ENCODE measurements around the gene ITGB8. TPM values are rescaled to one million over a fixed set of nuclear protein-coding genes. Genes with fewer than 3 reads are reported as not detected.
A peak's percentile ranks its signal among the peaks of the same experiment; 100 is the strongest.

Gene ITGB8
- total RNA-seq, 4 donors from 2014 or later: 0.31 to 0.90 (median 0.56) TPM

DNA sequence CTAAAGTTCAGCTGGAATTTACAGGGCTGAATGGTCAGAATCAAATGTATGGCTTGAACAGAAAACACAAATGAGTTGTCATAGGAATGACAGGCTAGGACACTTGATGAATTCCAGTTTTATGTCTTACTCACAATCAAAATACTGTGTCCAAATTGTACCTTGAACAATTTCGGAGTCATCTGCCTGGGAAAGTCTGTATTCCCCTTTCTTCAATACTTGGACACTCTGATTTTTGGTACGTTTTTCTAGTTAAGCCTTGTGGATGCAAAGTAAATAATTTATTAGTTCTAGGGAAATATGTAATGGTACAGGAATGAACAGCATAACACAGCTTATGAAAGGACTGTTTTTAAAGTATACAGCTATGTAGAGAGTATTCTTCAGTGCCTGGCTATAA, 100.4 kb downstream of the ITGB8 start:
- H3K4me1 ChIP-seq: no peaks in the 10 kb centered on the region
- H3K36me3 ChIP-seq: no peaks in the 10 kb centered on the region
- no peak for DNase-seq
- no peak overlapping the region for H3K27ac ChIP-seq
- no peak for ATAC-seq
- no peaks in the 10 kb centered on the region for H3K27me3 ChIP-seq
- no peak for TF ChIP-seq POLR2A (IDR thresholded peaks at IDR 0.05)
- TF ChIP-seq, protein P1, sequence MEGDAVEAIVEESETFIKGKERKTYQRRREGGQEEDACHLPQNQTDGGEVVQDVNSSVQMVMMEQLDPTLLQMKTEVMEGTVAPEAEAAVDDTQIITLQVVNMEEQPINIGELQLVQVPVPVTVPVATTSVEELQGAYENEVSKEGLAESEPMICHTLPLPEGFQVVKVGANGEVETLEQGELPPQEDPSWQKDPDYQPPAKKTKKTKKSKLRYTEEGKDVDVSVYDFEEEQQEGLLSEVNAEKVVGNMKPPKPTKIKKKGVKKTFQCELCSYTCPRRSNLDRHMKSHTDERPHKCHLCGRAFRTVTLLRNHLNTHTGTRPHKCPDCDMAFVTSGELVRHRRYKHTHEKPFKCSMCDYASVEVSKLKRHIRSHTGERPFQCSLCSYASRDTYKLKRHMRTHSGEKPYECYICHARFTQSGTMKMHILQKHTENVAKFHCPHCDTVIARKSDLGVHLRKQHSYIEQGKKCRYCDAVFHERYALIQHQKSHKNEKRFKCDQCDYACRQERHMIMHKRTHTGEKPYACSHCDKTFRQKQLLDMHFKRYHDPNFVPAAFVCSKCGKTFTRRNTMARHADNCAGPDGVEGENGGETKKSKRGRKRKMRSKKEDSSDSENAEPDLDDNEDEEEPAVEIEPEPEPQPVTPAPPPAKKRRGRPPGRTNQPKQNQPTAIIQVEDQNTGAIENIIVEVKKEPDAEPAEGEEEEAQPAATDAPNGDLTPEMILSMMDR (IDR thresholded peaks at IDR 0.05 in 4 of 5, conservative IDR thresholded peaks at IDR 0.05 in 1 of 5): no peak
- in situ Hi-C loops (cut with MboI; ENCODE audit: low sequenced_read_pairs in 4 of 4): no loop called here
- H3K9me3 ChIP-seq: no peaks in the 10 kb centered on the region
- no peak overlapping the region for H3K4me3 ChIP-seq
- intact Hi-C loops (cut with DNase I; ENCODE audit: low total_unique reads): no loop called here

DNA sequence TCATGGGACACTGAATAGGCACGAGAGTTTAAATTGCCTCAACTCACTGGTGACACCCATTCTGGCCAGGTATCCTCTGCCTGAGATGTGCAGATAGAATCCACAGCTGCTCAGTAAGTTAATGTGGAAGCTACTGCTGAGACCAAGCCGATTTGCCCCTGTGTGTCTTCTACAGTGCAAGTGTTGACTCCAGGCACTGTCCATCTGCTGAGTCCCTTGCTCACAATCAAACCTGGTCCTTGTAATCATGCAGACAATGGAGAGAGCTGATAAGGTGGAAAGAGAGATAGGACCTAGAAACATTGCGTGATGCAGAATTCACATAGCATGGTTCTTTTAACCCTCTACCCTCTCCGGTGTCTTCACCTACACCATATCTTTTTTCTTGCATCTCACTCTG, 101.4 kb downstream of the ITGB8 start:
- intact Hi-C loops (cut with DNase I; ENCODE audit: low total_unique reads) (no loop called here), in situ Hi-C loops (cut with MboI; ENCODE audit: low sequenced_read_pairs in 4 of 4) (no loop called here)
- Histone ChIP-seq H3K9me3 (no peaks in the 10 kb centered on the region), H3K4me1 (no peaks in the 10 kb centered on the region), H3K27ac (no peak overlapping the region), H3K4me3 (no peak overlapping the region), H3K36me3 (no peaks in the 10 kb centered on the region), H3K27me3 (no peaks in the 10 kb centered on the region)
- DNase-seq (no peak), ATAC-seq (no peak)
- no peak for TF ChIP-seq POLR2A (IDR thresholded peaks at IDR 0.05)
- TF ChIP-seq, protein P1 (IDR thresholded peaks at IDR 0.05 in 4 of 5, conservative IDR thresholded peaks at IDR 0.05 in 1 of 5): no peak

DNA sequence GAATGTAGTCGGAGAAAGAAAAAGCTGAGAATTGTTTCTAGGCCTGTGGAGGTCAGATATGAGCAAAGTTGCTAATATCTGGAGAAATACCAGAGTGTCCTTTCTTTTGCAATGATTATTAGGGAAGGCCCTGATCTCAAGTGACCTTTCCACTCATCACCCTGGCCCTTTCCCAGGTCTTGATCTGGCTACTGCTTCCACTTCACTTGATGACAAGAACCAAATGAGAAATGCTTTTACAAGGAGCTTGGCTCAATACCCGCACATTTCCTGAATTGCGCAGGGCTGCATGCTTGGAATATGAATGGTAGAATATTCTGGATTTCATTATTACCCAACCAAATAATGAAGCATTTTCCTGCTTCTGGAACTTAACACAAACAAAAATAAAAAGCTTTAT, 104.6 kb downstream of the ITGB8 start:
- intact Hi-C loops (cut with DNase I; ENCODE audit: low total_unique reads): no loop called here
- no peaks in the 10 kb centered on the region for H3K36me3 ChIP-seq
- H3K9me3 ChIP-seq: no peaks in the 10 kb centered on the region
- no peak overlapping the region for H3K4me3 ChIP-seq
- no peak overlapping the region for H3K27ac ChIP-seq
- H3K4me1 ChIP-seq: no peaks in the 10 kb centered on the region
- peak; percentile 18 to 65 for DNase-seq
- peak; percentile 63 to 64 for ATAC-seq
- in situ Hi-C loops (cut with MboI; ENCODE audit: low sequenced_read_pairs in 4 of 4): no loop called here
- H3K27me3 ChIP-seq: no peaks in the 10 kb centered on the region
- TF ChIP-seq, protein P1 (IDR thresholded peaks at IDR 0.05 in 4 of 5, conservative IDR thresholded peaks at IDR 0.05 in 1 of 5): no peak
- no peak for TF ChIP-seq POLR2A (IDR thresholded peaks at IDR 0.05)

GRCh38 chr7:20438248-20438647, 107.5 kb downstream of the ITGB8 start:
- Histone ChIP-seq H3K27ac (no peak overlapping the region), H3K4me3 (no peak overlapping the region), H3K36me3 (no peaks in the 10 kb centered on the region), H3K4me1 (no peaks in the 10 kb centered on the region), H3K27me3 (no peaks in the 10 kb centered on the region), H3K9me3 (no peaks in the 10 kb centered on the region)
- intact Hi-C loops (cut with DNase I; ENCODE audit: low total_unique reads): no loop called here
- no peak for TF ChIP-seq POLR2A (IDR thresholded peaks at IDR 0.05)
- TF ChIP-seq, protein P1 (IDR thresholded peaks at IDR 0.05 in 4 of 5, conservative IDR thresholded peaks at IDR 0.05 in 1 of 5): no peak
- in situ Hi-C loops (cut with MboI; ENCODE audit: low sequenced_read_pairs in 4 of 4): no loop called here
- DNase-seq (no peak), ATAC-seq (no peak)

DNA sequence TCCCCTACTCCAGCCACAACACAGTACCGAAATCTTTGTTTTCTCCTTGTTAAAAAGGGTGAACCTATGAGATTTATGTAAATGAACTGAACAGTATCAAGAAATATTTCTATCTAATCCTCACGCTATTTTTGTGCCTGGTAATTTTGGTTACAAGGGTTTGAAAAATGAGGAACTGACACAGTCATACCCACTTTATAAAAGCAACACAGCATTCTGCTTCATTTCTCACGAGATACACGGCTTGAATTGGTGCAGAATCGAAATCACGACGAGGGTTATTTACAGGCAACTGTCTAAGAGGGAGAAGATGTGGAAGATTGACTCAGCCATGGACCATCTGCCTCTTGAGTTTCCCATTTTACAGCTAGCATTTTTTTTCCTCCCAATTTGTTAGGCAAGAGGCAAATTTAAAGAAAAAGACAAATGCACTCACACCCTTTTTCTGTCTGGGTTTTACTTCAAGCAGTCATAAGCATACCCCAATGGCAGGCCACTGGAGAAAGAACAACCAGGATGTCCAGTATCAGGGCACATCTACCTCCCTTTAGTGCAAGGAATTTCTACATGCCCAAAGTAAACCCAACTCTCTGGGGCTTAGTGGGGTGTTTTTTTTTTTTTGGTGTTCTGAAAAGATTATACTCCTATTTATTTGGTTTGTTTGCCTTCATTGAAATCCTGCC, 108.1 kb downstream of the ITGB8 start:
- Histone ChIP-seq H3K27me3 (no peaks in the 10 kb centered on the region), H3K27ac (no peak overlapping the region), H3K9me3 (no peaks in the 10 kb centered on the region), H3K4me3 (no peak overlapping the region), H3K4me1 (no peaks in the 10 kb centered on the region), H3K36me3 (no peaks in the 10 kb centered on the region)
- ATAC-seq (no peak), DNase-seq (no peak)
- intact Hi-C loops (cut with DNase I; ENCODE audit: low total_unique reads) (no loop called here), in situ Hi-C loops (cut with MboI; ENCODE audit: low sequenced_read_pairs in 4 of 4) (no loop called here)
- TF ChIP-seq, protein P1 (IDR thresholded peaks at IDR 0.05 in 4 of 5, conservative IDR thresholded peaks at IDR 0.05 in 1 of 5): no peak

Measured in gastrocnemius medialis (tissue), 4 donors.